Thoracic aorta (tissue), 2 donors: ENCODE results near the gene XRCC6. TPM values are rescaled to one million over a fixed set of nuclear protein-coding genes. Genes with fewer than 3 reads are reported as not detected.

ENCODE experiments used
- ATAC-seq: fragments of 150-250 bp; one replicate; pipeline ENCODE4 v1.8.0; 2017; ENCODE audit warnings: low read depth; ENCODE audit not compliant: insufficient number of reproducible peaks, low FRiP score
- DNase-seq: peaks from one replicate; pipeline ENCODE4 v3.0.0-alpha.2; 2020; ENCODE audit warnings: low spot score
- H3K27ac ChIP-seq, 2 donors: fragments of 200-600 bp; sonication (generic); 1 replicate in 1 of 2; 2 replicates in 1 of 2; pipeline ENCODE4 v1.5.1; 2016; ENCODE audit warnings: mild to moderate bottlenecking in 2 of 2, moderate library complexity in 2 of 2
- H3K27me3 ChIP-seq: fragments of 200-600 bp; sonication (generic); replicated peaks from 2 replicates; pipeline ENCODE4 v1.6.0; 2016; ENCODE audit warnings: mild to moderate bottlenecking; ENCODE audit not compliant: insufficient read depth
- H3K36me3 ChIP-seq: fragments of 200-600 bp; sonication (generic); one replicate; pipeline ENCODE4 v1.5.1; 2016
- H3K4me1 ChIP-seq, 2 donors: fragments of 200-600 bp; sonication (generic); 1 replicate in 1 of 2; 2 replicates in 1 of 2; pipeline versions ENCODE4 v1.5.1 to v1.6.0; 2016; ENCODE audit warnings: low read depth in 2 of 2, mild to moderate bottlenecking in 1 of 2; ENCODE audit not compliant: control insufficient read depth in 1 of 2
- H3K4me3 ChIP-seq: fragments of 200-600 bp; sonication (generic); 2 replicates; pipeline ENCODE4 v1.5.1; 2016; ENCODE audit warnings: mild to moderate bottlenecking
- H3K9me3 ChIP-seq: fragments of 200-600 bp; sonication (generic); 2 replicates; pipeline ENCODE4 v1.5.1; 2016
- total RNA-seq, 2 donors: library from RNA; depleted of rRNA; stranded (reverse); fragments of >200 nt; gene quantifications; one replicate each; pipeline versions ENCODE4 v1.1.0 to v1.2.3, GENCODE V29; 2016
- TF ChIP-seq, protein P1 (sequence below): fragments of 200-600 bp; sonication (generic); IDR thresholded peaks from one replicate; pipeline ENCODE4 v1.5.1; 2019; ENCODE audit warnings: antibody characterized with exemption

The XRCC6 gene
- total RNA-seq, 2 donors from 2014 or later, result 126 to 131 TPM

DNA sequence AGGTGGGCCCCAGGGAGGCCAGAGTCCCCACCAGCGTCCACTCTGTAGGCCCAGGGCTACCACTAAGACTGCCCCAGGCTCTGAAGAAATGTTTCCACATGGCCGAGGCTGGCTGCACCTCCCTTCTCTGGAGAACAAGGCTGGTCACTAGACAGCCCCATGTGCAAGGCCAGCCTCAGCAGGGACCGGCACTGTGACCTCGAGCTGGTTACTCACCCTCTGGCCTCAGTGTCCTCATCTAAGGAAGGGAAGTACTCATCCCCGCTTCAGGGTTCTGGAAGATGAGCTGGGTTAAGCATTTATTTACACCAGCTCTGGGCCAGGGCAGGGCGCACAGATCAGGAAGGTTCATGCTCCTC lies 41.1 kb upstream of the XRCC6 start:
- ATAC-seq (no peak), DNase-seq (no peak)
- no peak overlapping the region for H3K27ac ChIP-seq
- no peaks in the 10 kb centered on the region for H3K27me3 ChIP-seq
- H3K4me3 ChIP-seq, result no peak overlapping the region
- TF ChIP-seq, protein P1, sequence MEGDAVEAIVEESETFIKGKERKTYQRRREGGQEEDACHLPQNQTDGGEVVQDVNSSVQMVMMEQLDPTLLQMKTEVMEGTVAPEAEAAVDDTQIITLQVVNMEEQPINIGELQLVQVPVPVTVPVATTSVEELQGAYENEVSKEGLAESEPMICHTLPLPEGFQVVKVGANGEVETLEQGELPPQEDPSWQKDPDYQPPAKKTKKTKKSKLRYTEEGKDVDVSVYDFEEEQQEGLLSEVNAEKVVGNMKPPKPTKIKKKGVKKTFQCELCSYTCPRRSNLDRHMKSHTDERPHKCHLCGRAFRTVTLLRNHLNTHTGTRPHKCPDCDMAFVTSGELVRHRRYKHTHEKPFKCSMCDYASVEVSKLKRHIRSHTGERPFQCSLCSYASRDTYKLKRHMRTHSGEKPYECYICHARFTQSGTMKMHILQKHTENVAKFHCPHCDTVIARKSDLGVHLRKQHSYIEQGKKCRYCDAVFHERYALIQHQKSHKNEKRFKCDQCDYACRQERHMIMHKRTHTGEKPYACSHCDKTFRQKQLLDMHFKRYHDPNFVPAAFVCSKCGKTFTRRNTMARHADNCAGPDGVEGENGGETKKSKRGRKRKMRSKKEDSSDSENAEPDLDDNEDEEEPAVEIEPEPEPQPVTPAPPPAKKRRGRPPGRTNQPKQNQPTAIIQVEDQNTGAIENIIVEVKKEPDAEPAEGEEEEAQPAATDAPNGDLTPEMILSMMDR, result no peak
- peaks cover 0 to 4% of the 10 kb centered on the region in 2 donors for H3K4me1 ChIP-seq
- no peaks in the 10 kb centered on the region for H3K9me3 ChIP-seq
- peaks cover 43% of the 10 kb centered on the region for H3K36me3 ChIP-seq

DNA sequence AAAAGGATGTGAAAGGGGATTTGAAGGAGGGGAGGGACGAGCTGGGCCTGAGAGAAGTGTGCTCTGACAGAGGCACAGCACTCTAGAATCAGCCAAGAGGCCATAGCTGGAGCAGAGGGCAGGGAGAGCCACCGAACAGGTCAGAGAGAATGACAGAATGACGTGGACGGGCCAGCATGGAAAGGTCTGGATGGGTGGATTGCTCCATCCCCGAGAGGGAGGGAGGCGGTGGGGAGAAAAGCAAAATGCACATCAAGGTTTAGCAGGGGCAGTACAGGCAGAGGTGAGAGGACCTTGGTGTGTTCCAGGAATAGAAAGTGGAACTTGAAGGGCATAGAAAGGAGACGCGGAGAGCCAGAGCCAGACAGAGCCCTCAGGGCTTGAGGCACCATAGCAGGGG lies 38.4 kb upstream of the XRCC6 start:
- Histone ChIP-seq H3K4me3 (no peak overlapping the region), H3K4me1 (peaks cover 0 to 4% of the 10 kb centered on the region in 2 donors), H3K27ac (no peak overlapping the region), H3K9me3 (no peaks in the 10 kb centered on the region), H3K27me3 (no peaks in the 10 kb centered on the region), H3K36me3 (peaks cover 29% of the 10 kb centered on the region)
- TF ChIP-seq, protein P1, result no peak
- ATAC-seq, result no peak
- DNase-seq, result no peak

DNA sequence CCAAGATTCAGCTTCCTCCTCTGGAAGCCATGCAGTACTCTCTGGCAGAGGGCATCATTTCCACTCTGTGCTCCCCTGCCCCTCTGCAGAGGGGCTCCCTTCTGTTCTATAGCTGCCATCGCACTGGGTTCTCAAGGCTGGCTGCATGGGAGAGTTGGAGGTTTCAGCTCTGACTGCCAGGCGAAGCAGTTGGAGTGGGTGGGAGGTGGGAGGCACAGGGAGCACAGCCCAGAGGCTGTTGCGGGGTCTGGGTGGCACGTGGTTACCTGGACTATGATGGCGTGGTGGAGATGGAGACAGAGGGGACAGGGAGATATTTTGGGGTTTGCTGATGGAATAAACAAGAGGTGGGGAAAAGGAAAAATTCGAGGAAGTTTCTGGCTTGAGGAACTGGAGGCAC lies 36.2 kb upstream of the XRCC6 start:
- Histone ChIP-seq H3K36me3 (peaks cover 21% of the 10 kb centered on the region), H3K4me1 (peaks cover 9 to 20% of the 10 kb centered on the region in 2 donors), H3K9me3 (no peaks in the 10 kb centered on the region), H3K4me3 (no peak overlapping the region), H3K27me3 (no peaks in the 10 kb centered on the region), H3K27ac (no peak overlapping the region)
- DNase-seq (no peak), ATAC-seq (no peak)
- TF ChIP-seq, protein P1, result no peak

DNA sequence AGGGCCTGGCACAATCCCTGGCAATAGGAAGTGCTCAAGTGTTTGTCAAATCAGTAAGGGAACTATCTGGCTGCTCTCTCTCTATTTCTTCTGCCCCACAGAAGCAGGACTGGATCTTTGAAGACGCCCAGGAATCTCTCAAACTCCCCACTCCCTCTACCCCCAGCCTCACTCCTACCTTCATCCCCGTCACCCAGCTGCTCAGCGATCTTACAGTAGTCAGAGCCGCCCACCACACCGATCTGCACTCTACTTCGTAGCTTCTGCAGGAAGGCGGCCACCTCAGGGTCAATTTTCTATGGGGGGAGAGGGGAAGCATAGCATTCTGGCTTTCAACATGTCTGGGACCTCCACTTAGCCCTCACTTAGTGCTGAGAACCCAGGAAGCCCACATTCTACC lies 35.2 kb upstream of the XRCC6 start:
- Histone ChIP-seq H3K4me1 (peaks cover 9 to 20% of the 10 kb centered on the region in 2 donors), H3K27ac (no peak overlapping the region), H3K27me3 (no peaks in the 10 kb centered on the region), H3K4me3 (no peak overlapping the region), H3K9me3 (no peaks in the 10 kb centered on the region), H3K36me3 (peaks cover 21% of the 10 kb centered on the region)
- DNase-seq (no peak), ATAC-seq (no peak)
- TF ChIP-seq, protein P1, result no peak

DNA sequence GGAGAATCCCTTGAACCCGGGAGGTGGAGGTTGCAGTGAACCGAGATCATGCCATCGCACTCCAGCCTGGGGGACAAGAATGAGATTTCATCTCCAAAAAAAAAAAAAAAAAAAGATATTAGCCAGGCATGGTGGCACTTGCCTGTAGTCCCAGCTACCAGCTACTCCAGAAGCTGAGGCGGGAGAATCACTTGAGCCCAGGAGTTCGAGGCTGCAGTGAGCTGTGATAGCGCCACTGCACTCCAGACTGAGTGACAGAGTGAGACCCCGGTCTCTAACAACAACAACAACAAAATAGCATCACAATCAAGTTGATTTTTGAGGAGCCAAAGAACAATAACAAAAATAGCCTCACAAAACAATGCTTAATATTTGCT lies 33.8 kb upstream of the XRCC6 start:
- DNase-seq, result no peak
- Histone ChIP-seq H3K4me3 (no peak overlapping the region), H3K36me3 (peaks cover 19% of the 10 kb centered on the region), H3K27me3 (no peaks in the 10 kb centered on the region), H3K4me1 (peaks cover 9 to 20% of the 10 kb centered on the region in 2 donors), H3K27ac (no peak overlapping the region), H3K9me3 (no peaks in the 10 kb centered on the region)
- no peak for ATAC-seq
- TF ChIP-seq, protein P1, result no peak
